Measurements from ENCODE around the gene TSHR. TPM values are rescaled to one million over a fixed set of nuclear protein-coding genes. Genes with fewer than 3 reads are reported as not detected.
A peak's percentile ranks its signal among the peaks of the same experiment; 100 is the strongest.
"Not testable (repeated sequence)": the region's sequence is repeated elsewhere in the genome, so short reads cannot be mapped to it uniquely, and the experiment has no call there.

TSHR gene
- total RNA-seq, 4 donors from 2014 or later, result 0.99 to 1.8 (median 1.1) TPM; not detected in 1

GRCh38 chr14:80946187-80946586, 9.2 kb upstream of the TSHR start:
- 86 to 89% methylated on average over 1 of the region's 1 CpG for WGBS, 2 donors
- H3K4me3 ChIP-seq (ENCODE audit: low read depth, poor library complexity, severe bottlenecking), result no peak overlapping the region
- intact Hi-C loops (cut with DNase I; ENCODE audit: low total_unique reads), result no loop called here
- TF ChIP-seq POLR2A (IDR thresholded peaks at IDR 0.05) (no peak), CTCF (IDR thresholded peaks at IDR 0.05) (no peak)
- no peak for DNase-seq (ENCODE audit: low spot score in 2 of 2)

- intact Hi-C loops (cut with DNase I; ENCODE audit: low total_unique reads), result no loop called here
- no peak overlapping the region for H3K4me3 ChIP-seq (ENCODE audit: low read depth, poor library complexity, severe bottlenecking)
- WGBS, 2 donors, result 80 to 90% methylated on average over 4 of the region's 4 CpGs
- no peak for TF ChIP-seq CTCF (IDR thresholded peaks at IDR 0.05)
- TF ChIP-seq POLR2A (IDR thresholded peaks at IDR 0.05), result no peak
- no peak for DNase-seq (ENCODE audit: low spot score in 2 of 2)
Observed at GRCh38 chr14:80946797-80947196, 8.6 kb upstream of the TSHR start.

GRCh38 chr14:80948291-80948690, 7.1 kb upstream of the TSHR start:
- WGBS, 2 donors, result 15 to 50% methylated on average over 1 of the region's 1 CpG
- intact Hi-C loops (cut with DNase I; ENCODE audit: low total_unique reads), result no loop called here
- no peak overlapping the region for H3K4me3 ChIP-seq (ENCODE audit: low read depth, poor library complexity, severe bottlenecking)
- TF ChIP-seq CTCF (IDR thresholded peaks at IDR 0.05), result no peak
- no peak for TF ChIP-seq POLR2A (IDR thresholded peaks at IDR 0.05)
- no peak for DNase-seq (ENCODE audit: low spot score in 2 of 2)

GRCh38 chr14:80951491-80951890, 3.9 kb upstream of the TSHR start:
- TF ChIP-seq CTCF (IDR thresholded peaks at IDR 0.05) (no peak), POLR2A (IDR thresholded peaks at IDR 0.05) (no peak)
- DNase-seq (ENCODE audit: low spot score in 2 of 2), result no peak
- intact Hi-C loops (cut with DNase I; ENCODE audit: low total_unique reads), result no loop called here
- H3K4me3 ChIP-seq (ENCODE audit: low read depth, poor library complexity, severe bottlenecking), result no peak overlapping the region
- WGBS, 2 donors, result 87 to 89% methylated on average over 4 of the region's 4 CpGs

- 87% methylated on average over 18 of the region's 18 CpGs for WGBS, 2 donors
- intact Hi-C loops (cut with DNase I; ENCODE audit: low total_unique reads); DNase-seq (ENCODE audit: low spot score in 2 of 2); H3K4me3 ChIP-seq (ENCODE audit: low read depth, poor library complexity, severe bottlenecking): not testable (repeated sequence)
Observed at GRCh38 chr14:80953211-80953610, 2.2 kb upstream of the TSHR start.

GRCh38 chr14:80954687-80955299, 628 bp upstream of the TSHR start:
- 0% methylated on average over 29 of the region's 29 CpGs for WGBS, 2 donors
- TF ChIP-seq POLR2A (IDR thresholded peaks at IDR 0.05) (no peak), CTCF (IDR thresholded peaks at IDR 0.05) (peak in 1 of 3 donors; percentile 43)
- intact Hi-C loops (cut with DNase I; ENCODE audit: low total_unique reads), result no loop called here

More at GRCh38 chr14:80954687-80955299, 628 bp upstream of the TSHR start:
- peak overlapping the region; percentile 28 for H3K4me3 ChIP-seq (ENCODE audit: low read depth, poor library complexity, severe bottlenecking)
- DNase-seq (ENCODE audit: low spot score in 2 of 2), result peak; percentile 78 to 94
